GM10266 (cell line): ENCODE measurements around the gene MIER3.

Experiments
- DNase-seq: peaks from one replicate; pipeline ENCODE4 v3.0.0; 2012; ENCODE audit errors: extremely low spot score
- TF ChIP-seq, protein P1 (sequence below): IDR thresholded peaks from 2 replicates; pipeline ENCODE4 v1.5.1; 2012; ENCODE audit warnings: mild to moderate bottlenecking, low read depth; ENCODE audit not compliant: control insufficient read depth, insufficient read depth; ENCODE audit errors: missing control alignments

MIER3 gene

DNA sequence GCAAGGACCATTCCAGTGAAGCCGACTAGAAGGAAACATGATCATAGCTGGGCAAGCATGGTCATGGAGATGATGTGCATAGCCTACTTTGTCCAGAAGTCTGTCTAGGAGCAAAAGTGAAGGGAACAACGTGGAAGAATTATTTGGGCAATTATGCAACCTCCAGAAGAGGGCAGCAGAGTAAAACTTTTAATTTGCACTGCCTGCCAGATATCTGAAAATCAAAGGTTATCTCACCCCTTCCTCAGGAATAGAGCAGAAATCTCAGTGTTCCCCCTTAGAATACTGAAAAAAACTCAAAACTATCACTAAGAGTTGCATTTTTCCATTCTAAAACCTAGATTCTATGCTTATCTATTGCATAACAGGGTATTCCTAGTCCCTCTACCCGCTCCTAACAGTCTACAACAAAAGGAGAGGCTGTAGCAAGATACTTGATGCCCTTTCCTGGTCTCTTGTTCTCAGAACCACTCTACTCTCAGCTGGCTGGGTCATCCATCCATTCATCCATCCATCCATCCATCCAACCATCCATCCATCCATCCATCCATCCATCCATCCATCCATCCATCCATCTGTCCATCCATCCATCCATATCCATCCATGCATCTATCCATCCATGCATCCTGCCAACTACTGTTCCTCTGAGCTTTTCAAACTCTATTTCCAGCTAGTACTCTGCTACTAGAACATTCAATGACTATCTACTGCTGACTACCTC is 50.9 kb downstream of the MIER3 start:
- TF ChIP-seq, protein P1, sequence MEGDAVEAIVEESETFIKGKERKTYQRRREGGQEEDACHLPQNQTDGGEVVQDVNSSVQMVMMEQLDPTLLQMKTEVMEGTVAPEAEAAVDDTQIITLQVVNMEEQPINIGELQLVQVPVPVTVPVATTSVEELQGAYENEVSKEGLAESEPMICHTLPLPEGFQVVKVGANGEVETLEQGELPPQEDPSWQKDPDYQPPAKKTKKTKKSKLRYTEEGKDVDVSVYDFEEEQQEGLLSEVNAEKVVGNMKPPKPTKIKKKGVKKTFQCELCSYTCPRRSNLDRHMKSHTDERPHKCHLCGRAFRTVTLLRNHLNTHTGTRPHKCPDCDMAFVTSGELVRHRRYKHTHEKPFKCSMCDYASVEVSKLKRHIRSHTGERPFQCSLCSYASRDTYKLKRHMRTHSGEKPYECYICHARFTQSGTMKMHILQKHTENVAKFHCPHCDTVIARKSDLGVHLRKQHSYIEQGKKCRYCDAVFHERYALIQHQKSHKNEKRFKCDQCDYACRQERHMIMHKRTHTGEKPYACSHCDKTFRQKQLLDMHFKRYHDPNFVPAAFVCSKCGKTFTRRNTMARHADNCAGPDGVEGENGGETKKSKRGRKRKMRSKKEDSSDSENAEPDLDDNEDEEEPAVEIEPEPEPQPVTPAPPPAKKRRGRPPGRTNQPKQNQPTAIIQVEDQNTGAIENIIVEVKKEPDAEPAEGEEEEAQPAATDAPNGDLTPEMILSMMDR: peak; percentile 67
- peak; percentile 38 for DNase-seq

DNA sequence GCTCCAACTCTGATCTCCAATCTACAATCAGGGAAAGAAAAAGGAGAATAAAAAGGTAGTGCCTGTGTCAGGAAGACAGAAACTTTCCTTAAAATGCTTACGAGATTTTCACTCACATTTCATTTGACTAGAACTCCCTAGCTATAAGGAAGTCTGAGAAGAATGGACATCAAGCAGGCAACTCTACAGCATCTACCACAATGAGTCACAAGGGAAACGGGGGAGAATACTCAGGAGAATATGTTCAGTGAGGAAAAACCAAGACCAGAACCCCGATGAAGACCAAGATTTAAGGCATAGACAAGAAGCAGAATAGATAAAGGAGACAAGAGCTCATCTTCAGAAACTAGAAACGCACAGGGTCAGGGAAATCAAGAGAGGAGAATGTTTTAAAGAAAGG is 51.5 kb downstream of the MIER3 start:
- TF ChIP-seq, protein P1: no peak
- no peak for DNase-seq

DNA sequence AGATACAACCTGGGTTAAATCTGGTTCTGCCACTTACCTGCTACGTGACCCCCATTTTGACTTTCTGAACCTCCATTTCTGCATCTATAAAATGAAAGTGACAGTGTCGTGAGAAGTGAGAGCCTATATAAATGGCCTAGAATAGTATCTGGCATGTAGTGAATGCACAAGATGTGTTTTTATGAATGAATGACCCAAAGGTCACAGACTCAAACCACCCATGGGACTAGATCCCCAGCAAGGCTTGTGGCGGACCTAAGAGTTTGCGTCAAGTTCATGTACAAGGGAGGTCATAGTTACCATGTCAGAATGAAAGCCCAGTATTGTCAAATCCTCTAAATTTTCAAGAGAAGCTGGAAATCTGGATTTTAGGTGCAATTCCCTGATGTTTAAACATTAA is 53.7 kb downstream of the MIER3 start:
- DNase-seq: no peak
- TF ChIP-seq, protein P1: no peak

DNA sequence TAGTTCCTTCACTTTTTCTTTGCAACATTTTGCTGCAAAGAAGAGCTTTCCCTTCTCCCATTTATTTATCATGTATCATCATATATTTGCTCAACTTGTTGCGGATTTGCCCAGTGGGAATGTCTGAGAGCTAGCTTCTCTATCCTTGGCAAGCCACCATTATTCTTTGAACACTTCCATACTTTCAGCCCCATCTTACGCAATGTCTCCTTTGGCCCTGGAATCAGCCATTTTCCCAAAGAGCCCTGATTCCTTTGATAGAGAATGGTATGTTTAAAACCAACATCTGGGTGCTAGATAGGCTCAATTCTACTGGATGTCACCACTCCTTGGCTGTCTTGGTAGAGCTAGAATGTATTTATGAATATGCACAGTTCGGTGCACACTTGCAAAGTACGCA is 55.2 kb downstream of the MIER3 start:
- TF ChIP-seq, protein P1: no peak
- no peak for DNase-seq

DNA sequence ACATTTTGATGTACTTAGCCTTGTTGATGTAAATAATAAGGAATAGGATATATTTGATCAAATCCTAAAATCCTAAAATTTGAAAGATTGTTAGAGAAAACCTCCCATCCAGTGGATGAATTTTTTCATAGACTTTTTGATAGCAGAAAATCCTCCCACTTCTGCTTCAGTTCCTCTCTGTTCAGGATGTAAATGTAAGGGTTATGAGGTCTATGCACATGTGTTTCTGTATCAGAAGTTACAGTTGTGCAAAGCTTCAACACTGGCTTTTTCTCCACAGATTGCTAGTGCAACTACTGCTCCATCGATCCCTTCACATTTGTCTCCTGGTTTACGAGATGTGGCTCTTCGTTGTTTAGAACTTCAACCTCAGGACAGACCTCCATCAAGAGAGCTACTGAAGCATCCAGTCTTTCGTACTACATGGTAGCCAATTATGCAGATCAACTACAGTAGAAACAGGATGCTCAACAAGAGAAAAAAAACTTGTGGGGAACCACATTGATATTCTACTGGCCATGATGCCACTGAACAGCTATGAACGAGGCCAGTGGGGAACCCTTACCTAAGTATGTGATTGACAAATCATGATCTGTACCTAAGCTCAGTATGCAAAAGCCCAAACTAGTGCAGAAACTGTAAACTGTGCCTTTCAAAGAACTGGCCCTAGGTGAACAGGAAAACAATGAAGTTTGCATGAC is 58.5 kb downstream of the MIER3 start:
- TF ChIP-seq, protein P1: no peak
- DNase-seq: no peak

DNA sequence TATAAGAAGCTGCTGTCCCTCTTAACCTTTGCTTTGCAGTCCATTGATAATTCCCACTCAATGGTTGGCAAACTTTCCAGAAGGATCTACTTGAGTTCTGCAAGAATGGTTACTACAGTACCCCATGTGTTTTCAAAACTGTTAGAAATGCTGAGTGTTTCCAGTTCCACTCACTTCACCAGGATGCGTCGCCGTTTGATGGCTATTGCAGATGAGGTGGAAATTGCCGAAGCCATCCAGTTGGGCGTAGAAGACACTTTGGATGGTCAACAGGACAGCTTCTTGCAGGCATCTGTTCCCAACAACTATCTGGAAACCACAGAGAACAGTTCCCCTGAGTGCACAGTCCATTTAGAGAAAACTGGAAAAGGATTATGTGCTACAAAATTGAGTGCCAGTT is 70.4 kb downstream of the MIER3 start:
- DNase-seq: no peak
- TF ChIP-seq, protein P1: no peak

DNA sequence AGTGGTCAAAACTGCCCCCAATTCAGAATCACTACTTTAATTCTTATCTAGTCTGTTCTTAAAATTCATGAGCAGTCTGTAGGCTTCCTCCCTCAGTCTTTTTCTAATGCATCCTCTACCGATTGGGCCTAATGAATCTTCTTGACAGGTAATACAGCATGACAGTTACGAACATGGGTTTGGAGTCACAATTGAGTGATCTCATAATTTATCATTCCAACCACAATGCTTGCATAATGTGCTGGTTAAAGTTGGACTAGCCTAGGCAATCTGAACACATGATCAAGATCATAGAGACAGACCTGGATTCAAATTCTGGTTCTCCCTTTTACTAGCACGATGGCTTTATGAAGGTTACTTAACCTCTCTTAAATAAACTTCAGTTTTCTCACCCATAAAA is 75.6 kb downstream of the MIER3 start:
- DNase-seq: no peak
- TF ChIP-seq, protein P1: no peak
